NCI-H1694 treated with DMSO at 0.1 percent for 48 hours (cell line): ENCODE measurements around the gene LCA5L.
"Not testable (repeated sequence)": the region's sequence is repeated elsewhere in the genome, so short reads cannot be mapped to it uniquely, and the experiment has no call there.

ENCODE experiments used
- DNase-seq: peaks from one replicate; lab custom pipeline; 2025; lab: John Stamatoyannopoulos, UW

LCA5L gene

GRCh38 chr21:39387461-39388037, 58.0 kb downstream of the LCA5L start:
- DNase-seq, result peak; percentile 92

GRCh38 chr21:39386899-39387298, 58.7 kb downstream of the LCA5L start:
- no peak for DNase-seq

DNA sequence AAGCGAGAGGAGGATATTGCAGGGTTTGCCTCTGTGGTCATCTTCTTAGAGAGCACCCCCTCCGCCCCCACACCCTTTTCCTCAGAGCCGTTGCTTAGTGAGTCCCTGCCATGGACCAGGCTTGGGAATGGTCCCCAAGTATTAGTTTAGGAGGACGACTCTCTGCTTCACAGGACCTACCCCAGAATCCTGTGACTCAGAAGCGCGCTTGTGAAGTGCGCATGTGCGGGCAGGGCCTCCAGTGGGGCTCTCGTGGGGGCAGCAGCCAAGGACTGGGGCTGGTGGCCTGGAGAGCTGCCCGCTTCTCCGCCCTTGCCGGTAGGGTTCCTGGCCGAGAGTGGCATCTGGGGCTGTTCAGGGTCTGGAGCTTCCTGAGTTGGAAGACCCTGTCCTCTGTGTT, 59.4 kb downstream of the LCA5L start:
- DNase-seq, result no peak

- DNase-seq, result no peak
Measured at GRCh38 chr21:39385299-39386145, 60.1 kb downstream of the LCA5L start.

- DNase-seq, result no peak
Measured at GRCh38 chr21:39384674-39385298, 60.8 kb downstream of the LCA5L start.

DNA sequence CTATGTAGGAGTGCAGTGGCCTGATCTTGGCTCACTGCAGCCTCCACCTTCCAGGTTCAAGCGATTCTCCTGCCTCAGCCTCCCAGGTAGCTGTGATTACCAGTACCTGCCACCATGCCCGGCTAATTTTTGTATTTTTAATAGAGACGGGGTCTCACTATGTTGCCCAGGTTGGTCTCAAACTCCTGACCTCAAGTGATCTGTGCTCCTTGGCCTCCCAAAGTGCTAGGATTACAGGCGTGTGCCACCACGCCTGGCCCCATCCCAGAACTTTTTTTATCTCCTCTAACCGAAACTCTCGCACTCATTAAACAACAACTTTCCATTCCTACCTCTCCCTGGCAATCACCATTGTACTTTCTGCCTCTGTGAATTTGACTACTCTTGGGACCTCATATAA, 63.5 kb downstream of the LCA5L start:
- DNase-seq, result not testable (repeated sequence)

GRCh38 chr21:39381009-39381408, 64.6 kb downstream of the LCA5L start:
- DNase-seq, result no peak

DNA sequence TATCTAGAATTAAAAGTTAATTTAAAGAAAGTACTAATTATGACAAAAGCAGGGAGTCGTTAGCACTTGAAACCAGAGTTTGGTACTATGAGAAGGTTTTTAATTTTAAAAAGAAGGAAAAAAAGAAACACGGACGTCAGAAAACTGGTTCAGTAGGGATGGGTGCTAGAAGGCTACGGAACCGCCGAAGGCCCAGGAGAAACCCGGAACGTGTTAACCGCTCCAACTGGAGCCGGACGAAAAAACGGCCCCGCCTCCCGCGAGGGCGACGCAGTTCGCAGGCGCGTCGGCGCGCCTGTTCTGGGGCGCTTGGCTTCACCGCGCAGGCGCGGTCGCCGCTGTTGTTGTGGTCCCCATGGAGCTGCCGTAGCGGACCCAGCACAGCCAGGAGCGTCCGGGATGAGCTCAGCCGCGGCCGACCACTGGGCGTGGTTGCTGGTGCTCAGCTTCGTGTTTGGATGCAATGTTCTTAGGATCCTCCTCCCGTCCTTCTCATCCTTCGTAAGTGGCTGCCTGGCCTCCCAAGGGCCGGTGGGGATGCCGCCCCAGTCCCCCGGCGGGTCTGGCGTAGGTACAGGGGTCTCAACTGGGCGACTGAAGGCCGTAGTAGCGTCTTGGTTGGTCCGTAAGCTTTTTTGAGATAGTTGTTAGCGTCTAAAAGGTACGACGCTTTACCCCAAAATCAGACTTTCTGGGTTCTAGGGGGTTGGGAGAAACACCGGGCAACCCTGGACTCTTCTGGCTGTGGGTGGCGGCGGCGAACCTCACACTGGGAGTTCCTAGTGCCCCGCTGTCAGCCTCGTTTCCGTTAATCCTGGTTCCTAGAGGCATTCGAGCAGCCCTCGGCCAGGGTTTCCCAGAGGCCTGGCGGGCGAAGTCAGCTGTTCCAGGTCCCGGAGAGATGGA, 65.3 kb downstream of the LCA5L start:
- DNase-seq, result peak; percentile 91

DNA sequence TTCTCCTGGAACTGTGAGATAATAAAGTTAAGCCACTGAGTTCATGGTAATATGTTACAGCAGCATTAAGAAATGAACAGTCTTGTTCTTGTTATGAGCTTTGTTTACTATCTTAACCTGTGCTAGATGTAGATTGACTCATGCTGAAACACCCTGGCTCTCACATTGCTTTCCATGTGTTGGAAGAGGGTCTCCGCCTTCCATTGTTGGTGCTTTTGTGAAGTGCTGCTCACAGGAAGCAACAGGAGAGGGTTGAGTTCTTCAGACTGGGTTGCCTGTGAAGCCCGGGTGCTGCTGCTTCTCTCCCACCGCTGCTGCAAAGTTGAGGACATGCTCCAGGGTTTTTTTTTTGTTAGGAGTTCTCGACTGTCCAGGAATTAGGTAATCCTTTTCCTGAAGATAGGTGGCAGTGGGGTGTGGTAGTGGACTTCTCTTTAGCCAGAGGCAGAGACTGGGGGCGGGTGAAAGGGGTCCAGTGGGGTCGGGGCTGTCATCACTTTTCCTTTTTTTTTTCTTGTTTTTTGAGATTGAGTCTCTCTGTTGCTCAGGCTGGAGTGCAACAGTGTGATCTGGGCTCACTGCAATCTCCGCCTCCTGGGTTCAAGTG, 68.0 kb downstream of the LCA5L start:
- DNase-seq, result no peak

DNA sequence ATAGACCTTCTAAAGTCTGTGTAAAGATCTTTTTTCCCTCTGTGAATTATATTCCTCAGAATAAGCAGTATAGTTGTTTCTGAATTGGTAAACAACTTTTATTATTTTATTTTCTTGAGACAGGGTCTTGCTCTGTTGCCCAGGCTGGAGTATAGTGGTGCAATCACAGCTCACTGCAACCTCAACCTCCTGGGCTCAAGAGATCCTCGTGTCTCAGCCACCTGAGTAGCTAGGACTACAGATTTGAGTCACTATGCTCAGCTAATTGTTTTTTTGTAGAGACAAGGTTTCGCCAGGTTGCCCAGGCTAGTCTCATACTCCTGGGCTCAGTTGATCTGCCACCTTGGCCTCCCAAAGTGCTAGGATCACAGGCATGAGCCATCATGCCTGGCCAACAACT, 70.1 kb downstream of the LCA5L start:
- no peak for DNase-seq

DNA sequence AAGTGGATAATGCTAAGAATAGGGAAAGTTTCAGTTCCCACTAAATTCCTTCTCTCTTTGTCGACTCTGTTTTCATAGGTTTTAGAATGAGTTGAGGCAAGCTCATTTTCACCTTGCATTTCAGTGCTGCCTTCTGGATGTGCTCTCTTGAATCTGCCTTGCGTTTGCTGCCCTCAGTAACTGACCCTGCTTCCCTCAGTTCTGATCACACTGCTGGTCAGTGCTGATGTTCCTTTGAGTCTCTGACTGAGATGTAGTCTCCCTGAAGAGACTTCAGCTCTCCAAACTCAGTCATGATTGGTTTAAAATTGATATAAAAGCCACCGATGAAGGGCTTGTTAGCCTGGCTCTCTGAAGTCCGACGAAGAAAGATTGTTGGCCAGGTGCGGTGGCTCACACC, 71.5 kb downstream of the LCA5L start:
- no peak for DNase-seq

- DNase-seq, result peak; percentile 53
Measured at GRCh38 chr21:39373634-39374033, 71.9 kb downstream of the LCA5L start.

- not testable (repeated sequence) for DNase-seq
Measured at GRCh38 chr21:39369896-39370288, 75.7 kb downstream of the LCA5L start.

- no peak for DNase-seq
Measured at GRCh38 chr21:39367783-39368182, 77.8 kb downstream of the LCA5L start.

GRCh38 chr21:39366563-39366962, 79.0 kb downstream of the LCA5L start:
- DNase-seq, result no peak

GRCh38 chr21:39364949-39365348, 80.6 kb downstream of the LCA5L start:
- no peak for DNase-seq

DNA sequence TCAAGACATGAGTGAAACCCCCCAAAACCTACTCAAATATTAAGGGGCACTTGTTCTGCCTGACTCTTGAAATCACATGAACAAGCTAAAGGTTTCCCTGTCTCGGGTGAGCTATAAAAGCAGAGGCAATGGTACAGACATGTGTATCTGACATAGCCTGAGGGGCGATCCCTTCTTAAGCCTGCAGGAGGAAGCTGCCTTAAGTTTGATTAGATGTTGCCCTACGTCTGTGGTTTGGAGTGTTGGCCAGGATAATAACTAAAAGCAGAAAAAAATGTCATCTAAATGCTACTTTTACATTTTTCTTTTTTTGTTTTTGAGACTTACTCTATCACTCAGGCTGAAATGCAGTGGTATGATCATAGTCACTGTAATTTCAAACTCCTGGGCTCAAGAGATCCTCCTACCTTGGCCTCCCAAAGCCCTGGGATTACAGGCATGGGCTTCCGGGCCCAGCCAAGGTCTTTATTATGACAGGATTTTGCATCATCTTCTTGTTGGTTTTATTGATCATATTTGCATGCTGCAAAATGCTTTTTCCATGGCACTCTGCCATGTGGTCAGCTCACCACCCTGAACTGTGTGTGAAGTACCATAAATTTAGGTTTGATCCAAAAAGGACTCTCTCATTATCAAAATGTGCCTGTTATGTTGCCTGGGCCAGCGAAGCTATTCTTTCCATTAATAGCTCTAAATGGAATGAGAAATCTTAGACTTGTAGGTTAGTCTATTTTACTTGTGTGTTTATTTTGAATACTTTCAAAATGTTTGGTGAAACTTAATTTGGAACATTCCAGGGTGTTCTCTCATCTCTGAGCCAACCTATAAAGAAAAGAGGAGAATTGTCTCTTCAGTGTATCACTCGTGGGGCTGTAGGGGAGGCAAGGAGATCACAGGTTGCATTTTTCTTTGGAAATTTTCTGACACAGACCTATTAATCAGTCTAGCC, 81.7 kb downstream of the LCA5L start:
- DNase-seq, result no peak

- DNase-seq, result no peak
Measured at GRCh38 chr21:39362733-39363132, 82.8 kb downstream of the LCA5L start.

- DNase-seq, result no peak
Measured at GRCh38 chr21:39359382-39359781, 86.2 kb downstream of the LCA5L start.
